GM19239 (cell line): ENCODE data around the gene TMEFF2.

ENCODE experiments used
- DNase-seq: peaks from one replicate; pipeline ENCODE4 v3.0.0; 2011; ENCODE audit warnings: low spot score; ENCODE audit not compliant: insufficient read length
- FAIRE-seq: peaks from 2 replicates; lab custom pipeline; 2011; peaks lifted over from hg19 to GRCh38; lab: Jason Lieb, UNC

Gene TMEFF2

GRCh38 chr2:192026825-192027120 is 168.0 kb downstream of the TMEFF2 start:
- no peak for FAIRE-seq
- DNase-seq = no peak

- DNase-seq (no peak), FAIRE-seq (no peak)
Measured at GRCh38 chr2:192026059-192026824, 168.5 kb downstream of the TMEFF2 start.

GRCh38 chr2:192025637-192026036 is 169.1 kb downstream of the TMEFF2 start:
- no peak for DNase-seq
- no peak for FAIRE-seq

GRCh38 chr2:192023006-192023405 is 171.7 kb downstream of the TMEFF2 start:
- FAIRE-seq (no peak), DNase-seq (no peak)

GRCh38 chr2:192017844-192018243 is 176.9 kb downstream of the TMEFF2 start:
- no peak for DNase-seq
- FAIRE-seq = no peak

- DNase-seq (no peak), FAIRE-seq (no peak)
Measured at GRCh38 chr2:192016265-192016664, 178.5 kb downstream of the TMEFF2 start.

- no peak for FAIRE-seq
Measured at GRCh38 chr2:192013211-192013610, 181.5 kb downstream of the TMEFF2 start.

GRCh38 chr2:192011196-192011595 is 183.5 kb downstream of the TMEFF2 start:
- FAIRE-seq = no peak
- no peak for DNase-seq

More at GRCh38 chr2:192013211-192013610, 181.5 kb downstream of the TMEFF2 start:
- no peak for DNase-seq

- DNase-seq (no peak), FAIRE-seq (no peak)
Measured at GRCh38 chr2:192010073-192010472, 184.7 kb downstream of the TMEFF2 start.

- no peak for FAIRE-seq
Measured at GRCh38 chr2:192007581-192008228, 187.0 kb downstream of the TMEFF2 start.

GRCh38 chr2:192005211-192005610 is 189.5 kb downstream of the TMEFF2 start:
- no peak for DNase-seq
- FAIRE-seq = peak; percentile 42

More at GRCh38 chr2:192007581-192008228, 187.0 kb downstream of the TMEFF2 start:
- no peak for DNase-seq

- FAIRE-seq (peak; percentile 84), DNase-seq (no peak)
Measured at GRCh38 chr2:192004188-192004963, 190.4 kb downstream of the TMEFF2 start.

GRCh38 chr2:192002418-192002817 is 192.3 kb downstream of the TMEFF2 start:
- FAIRE-seq (no peak), DNase-seq (no peak)

- no peak for DNase-seq
- FAIRE-seq = no peak
Measured at GRCh38 chr2:192000196-192000980, 194.3 kb downstream of the TMEFF2 start.

GRCh38 chr2:191999101-191999841 is 195.5 kb downstream of the TMEFF2 start:
- DNase-seq = no peak
- FAIRE-seq = no peak

GRCh38 chr2:191995285-191995684 is 199.4 kb downstream of the TMEFF2 start:
- no peak for DNase-seq
- no peak for FAIRE-seq

- no peak for DNase-seq
- no peak for FAIRE-seq
Measured at GRCh38 chr2:191994749-191995148, 200.0 kb downstream of the TMEFF2 start.

GRCh38 chr2:191991442-191991841 is 203.3 kb downstream of the TMEFF2 start:
- DNase-seq = no peak
- FAIRE-seq = no peak

GRCh38 chr2:191985740-191986139 is 209.0 kb downstream of the TMEFF2 start:
- DNase-seq (no peak), FAIRE-seq (peak; percentile 21)

- no peak for DNase-seq
- no peak for FAIRE-seq
Measured at GRCh38 chr2:191983591-191983990, 211.1 kb downstream of the TMEFF2 start.
